Naive thymus-derived CD4-positive, alpha-beta T cell (primary cell): ENCODE results near the gene FGFR4. TPM values are rescaled to one million over a fixed set of nuclear protein-coding genes. Genes with fewer than 3 reads are reported as not detected.

ENCODE experiments used
- ATAC-seq: fragments of 150-1000 bp; cut with Tn5 transposase; 2 replicates; pipeline ENCODE4 v1.10.0; 2021; ENCODE audit warnings: mild to moderate bottlenecking, moderate library complexity
- CTCF ChIA-PET: fragments of 350-600 bp; sonication (Branson Sonifier 250); formaldehyde crosslinking; loops from one replicate; lab custom pipeline; 2021; ENCODE audit warnings: antibody characterized with exemption; lab: Charles Lee
- POLR2A ChIA-PET: fragments of 350-600 bp; sonication (Branson Sonifier 250); formaldehyde crosslinking; loops from one replicate; lab custom pipeline; 2021; ENCODE audit warnings: antibody characterized with exemption, inconsistent platforms; lab: Charles Lee
- DNase-seq, 9 donors: peaks; one replicate each; pipeline versions ENCODE4 v3.0.0 to v3.0.0-alpha.2; 2020 to 2022; ENCODE audit warnings: mixed read lengths in 1 of 9
- H3K27ac ChIP-seq: one replicate; pipeline ENCODE4 v1.7.0; 2013; ENCODE audit warnings: mild to moderate bottlenecking, low read depth, low read length, moderate library complexity
- H3K27me3 ChIP-seq, 2 donors: one replicate each; pipeline ENCODE4 v1.7.0; 2013; ENCODE audit warnings: low read length in 2 of 2, mild to moderate bottlenecking in 2 of 2, moderate library complexity in 2 of 2; ENCODE audit not compliant: control insufficient read depth in 2 of 2, insufficient read depth in 2 of 2
- H3K36me3 ChIP-seq, 3 experiments: 1 replicate in 2 of 3; 2 replicates in 1 of 3; pipeline ENCODE4 v1.7.0; 2013; ENCODE audit warnings: low read length in 3 of 3, mild to moderate bottlenecking in 3 of 3, moderate library complexity in 1 of 3; ENCODE audit not compliant: insufficient read depth in 3 of 3, control insufficient read depth in 2 of 3
- H3K4me1 ChIP-seq, 2 donors: one replicate each; pipeline ENCODE4 v1.7.0; 2013; ENCODE audit warnings: low read length in 2 of 2, mild to moderate bottlenecking in 2 of 2, moderate library complexity in 1 of 2; ENCODE audit not compliant: control insufficient read depth in 2 of 2, insufficient read depth in 2 of 2
- H3K4me3 ChIP-seq: 2 replicates; pipeline ENCODE4 v1.7.0; 2013; ENCODE audit warnings: mild to moderate bottlenecking, low read length
- H3K9me3 ChIP-seq, 3 experiments: 1 replicate in 2 of 3; 2 replicates in 1 of 3; pipeline ENCODE4 v1.7.0; 2013; ENCODE audit warnings: low read length in 3 of 3; ENCODE audit not compliant: control insufficient read depth in 2 of 3
- H3K27ac Mint-ChIP-seq, 9 donors: one replicate each; pipeline ENCODE4 v1.8.0; 2020 to 2022; ENCODE audit warnings: mixed read lengths in 9 of 9, mild to moderate bottlenecking in 8 of 9, moderate library complexity in 5 of 9, inconsistent platforms in 2 of 9
- H3K27me3 Mint-ChIP-seq, 5 donors: one replicate each; pipeline ENCODE4 v1.8.0; 2021 to 2022; ENCODE audit warnings: mixed read lengths in 5 of 5, mild to moderate bottlenecking in 1 of 5
- H3K36me3 Mint-ChIP-seq, 5 donors: one replicate each; pipeline ENCODE4 v1.8.0; 2020 to 2022; ENCODE audit warnings: mixed read lengths in 5 of 5, mild to moderate bottlenecking in 3 of 5, inconsistent platforms in 1 of 5
- H3K4me1 Mint-ChIP-seq, 7 donors: one replicate each; pipeline ENCODE4 v1.8.0; 2020 to 2022; ENCODE audit warnings: mixed read lengths in 7 of 7, mild to moderate bottlenecking in 3 of 7, inconsistent platforms in 1 of 7
- H3K4me3 Mint-ChIP-seq, 10 donors: one replicate each; pipeline ENCODE4 v1.8.0; 2020 to 2022; ENCODE audit warnings: mild to moderate bottlenecking in 10 of 10, mixed read lengths in 10 of 10, moderate library complexity in 6 of 10, inconsistent platforms in 2 of 10
- H3K9me3 Mint-ChIP-seq, 11 donors: one replicate each; pipeline ENCODE4 v1.8.0; 2020 to 2022; ENCODE audit warnings: mixed read lengths in 11 of 11, mild to moderate bottlenecking in 4 of 11, inconsistent platforms in 1 of 11, moderate library complexity in 1 of 11
- intact Hi-C, 2 donors: fragments of 100-400 bp; cut with micrococcal nuclease; formaldehyde crosslinking; loops; one replicate each; pipeline ENCODE4 v1.15.1; 2023
- polyA plus RNA-seq, 2 donors: library from polyadenylated mRNA; unstranded; fragments of 300-500 nt; fragmentation: Illumina TruSeq; gene quantifications; one replicate each; pipeline ENCODE4 v1.2.3, GENCODE V29; 2021
- total RNA-seq, 6 experiments: library from RNA in 5 of 6; stranded (reverse) in 5 of 6; gene quantifications; 1 replicate in 5 of 6; 2 replicates in 1 of 6; pipeline ENCODE4 v1.2.3 and lab custom pipeline; 2021 to 2026

The FGFR4 gene
- total RNA-seq = 1 to 10 TPM; 1.3 to 3.6 (median 3.1) TPM
- polyA plus RNA-seq = under 1 TPM; 0.20 to 0.40 TPM
- total RNA-seq (lab: John Stamatoyannopoulos, UW) = 2.3 reads per million, percentile 11 among the genes with 10 or more reads in this experiment

DNA sequence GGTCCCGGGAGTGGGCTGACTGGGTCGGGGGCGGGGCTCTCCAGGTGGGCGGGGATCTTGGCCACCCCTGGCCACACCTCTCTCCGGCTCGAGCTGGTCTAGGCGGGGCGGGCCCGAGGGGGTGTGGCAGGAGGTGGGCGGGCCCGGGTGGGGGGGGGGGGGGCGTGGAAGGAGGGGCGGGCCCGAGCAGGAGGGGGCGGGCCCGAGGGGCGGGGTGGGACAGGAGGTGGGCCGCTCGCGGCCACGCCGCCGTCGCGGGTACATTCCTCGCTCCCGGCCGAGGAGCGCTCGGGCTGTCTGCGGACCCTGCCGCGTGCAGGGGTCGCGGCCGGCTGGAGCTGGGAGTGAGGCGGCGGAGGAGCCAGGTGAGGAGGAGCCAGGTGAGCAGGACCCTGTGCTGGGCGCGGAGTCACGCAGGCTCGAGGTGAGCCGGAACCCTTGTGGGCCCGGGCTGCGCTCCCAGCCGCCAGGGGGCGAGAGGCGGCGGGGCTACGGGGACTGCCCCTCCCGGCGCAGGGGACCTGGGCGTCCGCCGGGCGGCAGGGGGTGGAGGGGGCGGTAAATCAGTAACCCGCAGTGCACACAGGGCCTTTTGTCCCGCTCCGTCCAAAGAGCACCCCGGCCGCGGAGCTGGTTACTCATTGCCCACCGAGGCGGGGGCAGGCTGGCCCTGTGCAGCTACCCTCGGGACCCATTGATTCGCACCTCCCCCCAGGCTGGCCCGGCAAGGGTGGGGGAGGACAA, at the start of gene FGFR4:
FGFR4 (plus strand) TSS at position 262 of the 744 bp plus-strand sequence. CDS start 2,688 bp downstream, outside the sequence.
- Mint-ChIP-seq H3K27ac (peak within 1 kb of the TSS in 7 of 9 donors; percentile 1 to 75 (median 40)), H3K27me3 (peaks cover 0 to 44% (median 8%) of the 10 kb centered on the region in 5 donors), H3K9me3 (no peaks in the 10 kb centered on the region), H3K4me1 (peaks cover 10 to 18% (median 11%) of the 10 kb centered on the region in 7 donors), H3K4me3 (peak within 1 kb of the TSS; percentile 48 to 83 (median 76)), H3K36me3 (no peaks in the 10 kb centered on the region)
- peak within 1 kb of the TSS; percentile 30 for H3K4me3 ChIP-seq
- DNase-seq = peak; percentile 60 to 79 (median 71)
- peak; percentile 89 for ATAC-seq
- H3K4me1 ChIP-seq = peaks cover 4 to 6% of the 10 kb centered on the region in 2 donors
- H3K27ac ChIP-seq = no peak within 1 kb of the TSS
- CTCF ChIA-PET = interaction anchor here (1.0 to 1.6 kb wide), 3 partner anchors 14 to 27 kb away, joined by 3 to 6 read pairs (median 3); no protein-coding TSS in a partner anchor
- no peaks in the 10 kb centered on the region for H3K27me3 ChIP-seq
- no peaks in the 10 kb centered on the region for H3K36me3 ChIP-seq
- intact Hi-C loops = loop anchor here (1.0 kb wide), 2 partner anchors 339 to 440 kb away; partner anchors contain the start of genes GRK6 (in 1 of the 2) and TSPAN17 (in 1 of the 2)
- POLR2A ChIA-PET = interaction anchor here (0.7 to 1.3 kb wide), 3 partner anchors 14 to 739 kb away, joined by 3 to 4 read pairs (median 3); no protein-coding TSS in a partner anchor
- H3K9me3 ChIP-seq = no peaks in the 10 kb centered on the region

DNA sequence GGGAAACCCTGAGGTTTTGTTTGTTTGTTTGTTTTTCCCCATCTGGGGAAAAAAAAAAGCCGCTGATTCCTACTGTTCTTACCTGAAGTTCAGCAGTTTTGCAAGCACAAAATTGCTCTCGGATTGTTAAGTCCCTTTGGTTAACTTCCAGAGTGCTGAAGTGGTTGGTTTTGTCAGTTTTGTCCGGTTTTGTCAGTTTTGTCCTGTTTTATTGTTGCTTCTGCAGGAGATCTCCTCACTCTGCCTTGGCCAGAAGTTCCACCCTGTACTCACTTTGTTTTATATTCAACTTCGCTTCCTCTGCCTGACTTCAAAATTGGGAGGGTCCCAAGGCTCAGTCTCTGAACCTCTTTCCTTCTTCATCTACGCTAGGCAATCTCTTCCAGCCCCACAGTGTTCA, 49.8 kb upstream of the FGFR4 start:
- ATAC-seq (no peak), DNase-seq (no peak)
- Mint-ChIP-seq H3K27me3 (no peaks in the 10 kb centered on the region), H3K4me1 (peaks cover 6 to 23% (median 15%) of the 10 kb centered on the region in 7 donors), H3K36me3 (peaks cover 5 to 34% (median 16%) of the 10 kb centered on the region in 5 donors), H3K27ac (no peak overlapping the region), H3K9me3 (peaks cover 0 to 2% (median 0%) of the 10 kb centered on the region in 11 donors), H3K4me3 (no peak overlapping the region)
- Histone ChIP-seq H3K9me3 (no peaks in the 10 kb centered on the region), H3K27me3 (no peaks in the 10 kb centered on the region), H3K4me3 (no peak overlapping the region), H3K4me1 (peaks cover 0 to 3% of the 10 kb centered on the region in 2 donors), H3K27ac (no peak overlapping the region), H3K36me3 (peaks cover 0 to 21% (median 5%) of the 10 kb centered on the region in 3 experiments)
- intact Hi-C loops = no loop called here
- ChIA-PET CTCF (no interaction called here), POLR2A (no interaction called here)

DNA sequence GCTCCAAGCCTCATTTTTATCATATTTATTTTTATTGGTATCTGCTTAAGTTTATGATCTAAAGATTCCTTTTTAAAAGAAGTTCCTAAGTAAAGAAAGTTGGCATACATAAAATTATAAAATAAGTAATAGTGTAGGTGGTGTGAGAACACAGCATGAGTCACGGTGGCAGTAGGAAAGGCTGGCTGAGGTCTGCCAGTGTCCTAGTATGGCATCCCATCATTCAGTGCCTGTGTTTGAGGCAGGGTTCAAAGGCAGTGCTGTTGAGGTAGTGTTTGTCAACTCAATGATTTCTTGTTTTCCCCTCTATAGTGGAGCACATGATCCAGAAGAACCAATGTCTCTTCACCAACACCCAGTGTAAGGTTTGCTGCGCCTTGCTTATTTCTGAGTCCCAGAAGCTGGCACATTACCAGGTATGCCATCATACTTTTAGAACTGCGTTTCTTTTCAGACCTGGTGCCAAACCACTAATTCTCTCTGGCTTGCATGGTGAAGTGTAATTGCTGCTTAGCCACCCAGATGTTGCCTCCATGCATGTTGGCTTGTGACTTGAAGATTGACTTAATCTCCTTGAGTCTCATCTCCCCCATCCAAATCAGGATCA, 45.8 kb upstream of the FGFR4 start:
- CTCF ChIA-PET = interaction anchor here (0.5 kb wide), 1 partner anchor 54 kb away, joined by 3 read pairs; no protein-coding TSS in a partner anchor
- H3K4me3 ChIP-seq = no peak overlapping the region
- POLR2A ChIA-PET = no interaction called here
- H3K27me3 Mint-ChIP-seq = no peaks in the 10 kb centered on the region
- peaks cover 0 to 56% (median 5%) of the 10 kb centered on the region in 3 experiments for H3K36me3 ChIP-seq
- intact Hi-C loops = no loop called here
- no peaks in the 10 kb centered on the region for H3K27me3 ChIP-seq
- H3K36me3 Mint-ChIP-seq = peaks cover 9 to 38% (median 18%) of the 10 kb centered on the region in 5 donors
- DNase-seq = no peak
- H3K27ac Mint-ChIP-seq = peak overlapping the region in 1 of 9 donors; percentile 55
- H3K9me3 Mint-ChIP-seq = no peaks in the 10 kb centered on the region
- H3K4me3 Mint-ChIP-seq = no peak overlapping the region
- peaks cover 0 to 2% of the 10 kb centered on the region in 2 donors for H3K4me1 ChIP-seq
- H3K27ac ChIP-seq = no peak overlapping the region
- H3K4me1 Mint-ChIP-seq = peaks cover 0 to 9% (median 7%) of the 10 kb centered on the region in 7 donors
- ATAC-seq = no peak
- no peaks in the 10 kb centered on the region for H3K9me3 ChIP-seq

DNA sequence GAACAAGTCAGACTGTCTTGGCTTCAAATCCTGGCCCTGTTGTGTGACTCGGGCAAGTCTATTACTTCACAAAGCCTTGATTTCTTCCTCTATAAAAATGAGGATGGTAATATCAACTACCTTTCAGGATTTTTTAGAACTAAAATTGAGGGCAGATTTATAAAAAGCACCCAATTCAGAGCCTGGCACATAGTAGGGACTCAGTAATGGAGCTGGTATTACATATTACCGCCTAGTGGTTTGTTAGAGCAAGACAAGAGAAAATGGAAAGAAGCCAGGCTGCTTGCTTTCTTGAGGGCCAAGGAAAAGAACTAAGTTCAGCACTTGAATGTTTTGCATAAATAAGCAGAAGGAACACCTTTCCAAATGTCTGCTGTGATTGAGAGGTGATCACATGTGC, 44.8 kb upstream of the FGFR4 start:
- Histone ChIP-seq H3K36me3 (peaks cover 0 to 56% (median 5%) of the 10 kb centered on the region in 3 experiments), H3K4me3 (no peak overlapping the region), H3K9me3 (no peaks in the 10 kb centered on the region), H3K27me3 (no peaks in the 10 kb centered on the region), H3K4me1 (no peaks in the 10 kb centered on the region), H3K27ac (no peak overlapping the region)
- CTCF ChIA-PET = interaction anchor here (0.5 to 0.6 kb wide), 2 partner anchors 55 to 85 kb away, joined by 3 to 4 read pairs; no protein-coding TSS in a partner anchor
- intact Hi-C loops = no loop called here
- POLR2A ChIA-PET = no interaction called here
- H3K27ac Mint-ChIP-seq = peak overlapping the region in 1 of 9 donors; percentile 5
- no peak overlapping the region for H3K4me3 Mint-ChIP-seq
- H3K27me3 Mint-ChIP-seq = no peaks in the 10 kb centered on the region
- DNase-seq (no peak), ATAC-seq (no peak)
- no peaks in the 10 kb centered on the region for H3K9me3 Mint-ChIP-seq
- peaks cover 0 to 2% (median 0%) of the 10 kb centered on the region in 7 donors for H3K4me1 Mint-ChIP-seq
- H3K36me3 Mint-ChIP-seq = peaks cover 9 to 37% (median 22%) of the 10 kb centered on the region in 5 donors

DNA sequence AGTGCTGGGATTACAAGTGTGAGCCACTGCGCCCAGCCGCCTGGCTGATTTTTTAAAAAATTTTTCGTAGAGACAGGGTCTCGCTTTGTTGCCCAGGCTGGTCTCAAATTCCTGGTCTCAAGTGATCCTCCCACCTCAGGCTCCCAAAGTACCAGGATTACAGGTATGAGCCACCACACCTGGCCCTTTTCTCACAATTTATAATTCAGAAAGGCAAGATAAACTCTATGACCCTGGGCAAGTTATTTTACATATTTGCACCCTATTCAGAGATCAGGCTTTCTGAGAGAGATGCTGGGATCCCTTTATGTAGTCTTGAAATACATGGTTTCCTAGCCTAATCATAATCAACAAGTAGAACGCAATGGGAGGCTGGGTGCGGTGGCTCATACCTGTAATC, 43.6 kb upstream of the FGFR4 start:
- no peaks in the 10 kb centered on the region for H3K4me1 ChIP-seq
- intact Hi-C loops = no loop called here
- Mint-ChIP-seq H3K36me3 (peaks cover 12 to 44% (median 25%) of the 10 kb centered on the region in 5 donors), H3K9me3 (no peaks in the 10 kb centered on the region), H3K27me3 (no peaks in the 10 kb centered on the region), H3K4me1 (peaks cover 0 to 2% (median 0%) of the 10 kb centered on the region in 7 donors), H3K27ac (no peak overlapping the region), H3K4me3 (no peak overlapping the region)
- H3K9me3 ChIP-seq = no peaks in the 10 kb centered on the region
- ChIA-PET POLR2A (interaction anchor here (0.7 kb wide), 1 partner anchor 89 kb away, joined by 5 read pairs; no protein-coding TSS in a partner anchor), CTCF (no interaction called here)
- no peak overlapping the region for H3K4me3 ChIP-seq
- ATAC-seq (no peak), DNase-seq (no peak)
- peaks cover 0 to 62% (median 5%) of the 10 kb centered on the region in 3 experiments for H3K36me3 ChIP-seq
- no peaks in the 10 kb centered on the region for H3K27me3 ChIP-seq
- H3K27ac ChIP-seq = no peak overlapping the region

DNA sequence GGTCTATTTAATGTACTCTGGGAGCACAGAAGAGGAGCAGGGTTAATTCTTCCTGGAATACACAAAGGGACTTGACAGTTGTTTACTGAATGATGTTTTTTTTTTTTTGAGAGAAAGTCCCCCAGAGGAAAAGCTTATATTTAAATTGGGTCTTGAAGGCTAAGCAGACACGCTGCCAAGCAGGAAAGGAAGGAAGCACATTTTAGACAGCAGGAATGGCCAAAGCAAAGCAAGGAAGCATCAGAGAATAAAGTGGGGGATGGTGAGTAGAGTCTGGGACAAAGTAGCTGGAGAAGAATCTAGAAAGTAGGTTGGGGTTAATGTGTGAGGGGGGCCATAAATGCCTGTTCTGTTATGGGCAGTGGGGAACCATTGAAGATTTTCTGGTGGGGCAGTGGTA, 42.8 kb upstream of the FGFR4 start:
- Histone ChIP-seq H3K27me3 (no peaks in the 10 kb centered on the region), H3K4me3 (no peak overlapping the region), H3K36me3 (peaks cover 0 to 58% (median 5%) of the 10 kb centered on the region in 3 experiments), H3K27ac (no peak overlapping the region), H3K9me3 (no peaks in the 10 kb centered on the region), H3K4me1 (no peaks in the 10 kb centered on the region)
- no peak for ATAC-seq
- CTCF ChIA-PET = interaction anchor here (0.8 kb wide), 1 partner anchor 27 kb away, joined by 3 read pairs; no protein-coding TSS in a partner anchor
- Mint-ChIP-seq H3K27me3 (no peaks in the 10 kb centered on the region), H3K9me3 (no peaks in the 10 kb centered on the region), H3K36me3 (peaks cover 13 to 46% (median 25%) of the 10 kb centered on the region in 5 donors), H3K27ac (peak overlapping the region in 3 of 9 donors; percentile 5 to 72 (median 65)), H3K4me3 (no peak overlapping the region), H3K4me1 (peaks cover 0 to 2% (median 0%) of the 10 kb centered on the region in 7 donors)
- intact Hi-C loops = no loop called here
- DNase-seq = no peak
- POLR2A ChIA-PET = interaction anchor here (0.6 to 0.7 kb wide), 2 partner anchors 90 to 954 kb away, joined by 3 to 5 read pairs; no protein-coding TSS in a partner anchor
